ENCODE data around the gene RAP1B. TPM values are rescaled to one million over a fixed set of nuclear protein-coding genes. Genes with fewer than 3 reads are reported as not detected.
A peak's percentile ranks its signal among the peaks of the same experiment; 100 is the strongest.

The RAP1B gene
- total RNA-seq, 1 donor from 2014 or later = 252 TPM

DNA sequence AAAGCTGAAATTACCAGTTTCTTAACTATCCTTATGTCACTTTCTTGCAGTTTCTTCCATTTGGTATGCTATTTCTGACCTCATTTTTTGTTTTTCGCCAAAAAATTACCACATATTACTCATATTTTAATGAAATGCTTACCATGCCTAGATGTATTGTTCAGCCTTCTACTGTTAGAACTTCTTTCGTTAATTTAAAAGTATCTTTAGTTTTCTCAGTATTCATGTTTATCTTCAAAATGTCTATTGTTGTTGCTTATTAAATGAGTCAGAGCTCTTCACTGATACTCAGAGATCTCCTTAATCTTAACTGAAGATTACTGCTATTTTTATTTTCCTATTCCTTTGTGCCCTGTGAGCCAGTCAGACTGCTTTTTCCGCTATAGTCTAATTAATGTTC is 20.5 kb downstream of the RAP1B start:
- Histone ChIP-seq H3K4me3 (no peak overlapping the region), H3F3A (ENCODE audit: low read depth) (no peaks in the 10 kb centered on the region), H3K27ac (no peak overlapping the region), H2AFZ (replicated peaks) (no peak overlapping the region), H3K36me3 (no peaks in the 10 kb centered on the region), H3K9ac (no peak overlapping the region), H4K20me1 (ENCODE audit: low read depth) (peaks cover 49% of the 10 kb centered on the region), H3K27me3 (no peaks in the 10 kb centered on the region), H3K9me3 (ENCODE audit: low read depth) (no peaks in the 10 kb centered on the region), H3K79me2 (ENCODE audit: low read depth) (peaks cover 100% of the 10 kb centered on the region), H3K4me1 (peaks cover 10% of the 10 kb centered on the region), H3K4me2 (no peak overlapping the region)
- no peak overlapping the region for H3K27ac Mint-ChIP-seq
- H3K4me3 Mint-ChIP-seq = no peak overlapping the region
- DNase-seq (ENCODE audit: low spot score) = no peak
- H3K36me3 Mint-ChIP-seq = peaks cover 24% of the 10 kb centered on the region
- H3K4me1 Mint-ChIP-seq = peaks cover 3% of the 10 kb centered on the region
- no peaks in the 10 kb centered on the region for H3K27me3 Mint-ChIP-seq (ENCODE audit: insufficient read depth, low read depth)
- peaks cover 14% of the 10 kb centered on the region for H3K9me3 Mint-ChIP-seq
- TF ChIP-seq EZH2phosphoT487 (IDR thresholded peaks at IDR 0.05) (no peak), EZH2 (IDR thresholded peaks at IDR 0.05) (no peak), CTCF (IDR thresholded peaks at IDR 0.05) (no peak)

DNA sequence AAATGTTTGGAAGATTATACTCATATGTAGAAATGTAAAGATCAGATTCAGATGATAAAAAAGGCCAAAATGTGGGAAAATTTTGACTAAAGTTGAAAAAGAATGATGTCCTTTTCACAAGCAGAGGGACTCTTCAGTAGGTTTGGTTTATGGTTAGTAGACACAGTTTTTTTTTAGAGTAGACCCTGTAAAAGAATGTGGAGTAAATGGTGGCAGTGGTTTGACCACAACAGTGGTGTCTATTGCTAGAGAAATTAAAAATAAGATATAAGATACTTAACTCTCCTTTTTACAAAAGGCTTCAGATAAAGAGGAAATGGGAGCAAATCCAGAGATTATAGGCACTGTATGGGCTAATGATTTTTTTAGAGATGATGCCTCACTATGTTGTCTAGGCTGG is 21.8 kb downstream of the RAP1B start:
- H3K36me3 ChIP-seq = no peaks in the 10 kb centered on the region
- TF ChIP-seq EZH2 (IDR thresholded peaks at IDR 0.05) = no peak
- no peak for TF ChIP-seq EZH2phosphoT487 (IDR thresholded peaks at IDR 0.05)
- no peak for TF ChIP-seq CTCF (IDR thresholded peaks at IDR 0.05)
- peaks cover 3% of the 10 kb centered on the region for H3K4me1 Mint-ChIP-seq
- H2AFZ ChIP-seq (replicated peaks) = no peak overlapping the region
- no peak for DNase-seq (ENCODE audit: low spot score)
- H4K20me1 ChIP-seq (ENCODE audit: low read depth) = peaks cover 49% of the 10 kb centered on the region
- no peaks in the 10 kb centered on the region for H3F3A ChIP-seq (ENCODE audit: low read depth)
- H3K27ac ChIP-seq = no peak overlapping the region
- H3K79me2 ChIP-seq (ENCODE audit: low read depth) = peaks cover 100% of the 10 kb centered on the region
- H3K27ac Mint-ChIP-seq = no peak overlapping the region
- no peak overlapping the region for H3K4me2 ChIP-seq
- no peaks in the 10 kb centered on the region for H3K27me3 ChIP-seq
- H3K9me3 Mint-ChIP-seq = peaks cover 2% of the 10 kb centered on the region
- no peaks in the 10 kb centered on the region for H3K27me3 Mint-ChIP-seq (ENCODE audit: insufficient read depth, low read depth)
- no peak overlapping the region for H3K4me3 Mint-ChIP-seq
- no peak overlapping the region for H3K9ac ChIP-seq
- no peak overlapping the region for H3K4me3 ChIP-seq
- H3K36me3 Mint-ChIP-seq = peaks cover 12% of the 10 kb centered on the region
- peaks cover 10% of the 10 kb centered on the region for H3K4me1 ChIP-seq
- H3K9me3 ChIP-seq (ENCODE audit: low read depth) = no peaks in the 10 kb centered on the region

DNA sequence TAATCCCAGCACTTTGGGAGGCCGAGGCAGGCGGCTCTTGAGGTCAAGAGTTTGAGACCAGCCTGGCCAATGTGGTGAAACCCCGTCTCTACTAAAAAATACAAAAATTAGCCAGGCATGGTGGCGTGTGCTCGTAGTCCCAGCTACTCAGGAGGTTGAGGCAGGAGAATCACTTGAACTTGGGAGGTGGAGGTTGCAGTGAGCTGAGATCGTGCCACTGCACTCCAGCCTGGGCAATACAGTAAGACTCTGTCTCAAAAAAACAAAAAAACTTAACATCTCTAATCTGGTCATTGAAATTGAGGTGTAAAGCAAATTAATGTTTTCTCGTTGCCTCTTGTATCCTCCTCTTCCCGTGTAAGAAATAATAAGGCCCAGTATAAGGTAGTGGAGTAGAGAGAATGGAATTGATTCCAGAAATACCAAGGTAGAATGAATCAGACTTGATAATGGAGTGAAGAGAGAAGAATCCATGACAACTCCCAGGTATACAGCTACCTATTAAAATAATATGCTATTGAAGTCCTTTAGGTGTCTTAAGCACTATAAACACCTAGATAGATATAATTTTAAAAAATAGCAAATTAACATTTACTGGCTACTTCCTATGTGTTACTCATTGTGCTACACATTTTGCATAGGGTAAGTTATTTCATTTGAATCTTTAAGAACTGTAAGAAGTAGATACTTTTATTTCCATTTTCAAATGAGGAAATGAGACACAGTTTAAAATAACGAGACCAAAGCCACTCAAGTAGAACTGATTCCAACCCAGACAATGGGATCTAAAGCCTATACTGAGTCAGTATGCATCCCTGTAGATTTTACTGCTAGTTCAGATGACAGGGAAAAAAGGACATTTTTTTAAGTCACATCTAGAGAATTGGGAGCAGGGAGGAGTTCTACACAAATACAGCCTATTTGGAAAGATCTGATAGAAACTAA is 23.2 kb downstream of the RAP1B start:
- Histone ChIP-seq H4K20me1 (ENCODE audit: low read depth) (peaks cover 53% of the 10 kb centered on the region), H3K9me3 (ENCODE audit: low read depth) (no peaks in the 10 kb centered on the region), H2AFZ (replicated peaks) (no peak overlapping the region), H3K79me2 (ENCODE audit: low read depth) (peaks cover 100% of the 10 kb centered on the region), H3F3A (ENCODE audit: low read depth) (no peaks in the 10 kb centered on the region), H3K27ac (no peak overlapping the region), H3K9ac (no peak overlapping the region), H3K27me3 (no peaks in the 10 kb centered on the region), H3K4me2 (no peak overlapping the region), H3K4me3 (no peak overlapping the region), H3K36me3 (no peaks in the 10 kb centered on the region), H3K4me1 (peaks cover 10% of the 10 kb centered on the region)
- Mint-ChIP-seq H3K27ac (no peak overlapping the region), H3K27me3 (ENCODE audit: insufficient read depth, low read depth) (no peaks in the 10 kb centered on the region), H3K4me3 (no peak overlapping the region), H3K4me1 (peaks cover 3% of the 10 kb centered on the region), H3K36me3 (peaks cover 2% of the 10 kb centered on the region), H3K9me3 (no peaks in the 10 kb centered on the region)
- DNase-seq (ENCODE audit: low spot score) = peak; percentile 44
- TF ChIP-seq EZH2phosphoT487 (IDR thresholded peaks at IDR 0.05) = no peak
- no peak for TF ChIP-seq CTCF (IDR thresholded peaks at IDR 0.05)
- TF ChIP-seq EZH2 (IDR thresholded peaks at IDR 0.05) = no peak
